A673 (cell line): ENCODE measurements around the gene TAS2R1. TPM values are rescaled to one million over a fixed set of nuclear protein-coding genes. Genes with fewer than 3 reads are reported as not detected.

Experiments used
- BruUV-seq: library from RNA; stranded (reverse); fragments of 400-500 nt; replicated peaks from 2 replicates; lab custom pipeline; 2021; lab: Mats Ljungman, UMichigan
- CTCF ChIA-PET: fragments of 300-600 bp; sonication (Branson Sonifier 250); formaldehyde crosslinking; loops from one replicate; lab custom pipeline; 2022; ENCODE audit warnings: antibody characterized with exemption; lab: Charles Lee
- POLR2A ChIA-PET: fragments of 300-600 bp; sonication (Branson Sonifier 250); formaldehyde crosslinking; loops from one replicate; lab custom pipeline; 2022; ENCODE audit warnings: antibody characterized with exemption; ENCODE audit not compliant: low non-redundant PET; lab: Charles Lee
- DNase-seq: peaks from one replicate; pipeline ENCODE4 v3.0.0-alpha.2; 2015; ENCODE audit warnings: low spot score
- H3K27ac ChIP-seq: fragments of 200-600 bp; sonication (generic); 2 replicates; pipeline ENCODE4 v1.5.1; 2016; ENCODE audit warnings: mixed run types, low read depth, mild to moderate bottlenecking, mixed read lengths, antibody characterized with exemption, low read length; ENCODE audit not compliant: poor library complexity, severe bottlenecking
- H3K27me3 ChIP-seq: fragments of 200-600 bp; sonication (generic); replicated peaks from 2 replicates; pipeline ENCODE4 v1.6.1; 2017; ENCODE audit warnings: mixed run types, low read depth, mild to moderate bottlenecking, mixed read lengths, antibody characterized with exemption, low read length; ENCODE audit not compliant: insufficient read depth, poor library complexity
- H3K36me3 ChIP-seq: fragments of 200-600 bp; sonication (generic); 2 replicates; pipeline ENCODE4 v1.6.1; 2016; ENCODE audit warnings: mixed run types, mild to moderate bottlenecking, mixed read lengths, antibody characterized with exemption, low read length; ENCODE audit not compliant: insufficient read depth, poor library complexity, severe bottlenecking
- H3K4me1 ChIP-seq: fragments of 200-600 bp; sonication (generic); 2 replicates; pipeline ENCODE4 v1.6.1; 2017; ENCODE audit warnings: mixed run types, mild to moderate bottlenecking, mixed read lengths, antibody characterized with exemption, low read length; ENCODE audit not compliant: insufficient read depth, poor library complexity, severe bottlenecking
- H3K4me3 ChIP-seq: fragments of 200-600 bp; sonication (generic); 2 replicates; pipeline ENCODE4 v1.5.1; 2016; ENCODE audit warnings: low read depth, mixed run types, mild to moderate bottlenecking, mixed read lengths, low read length; ENCODE audit not compliant: poor library complexity, severe bottlenecking
- H3K9me3 ChIP-seq: fragments of 200-600 bp; sonication (generic); 2 replicates; pipeline ENCODE4 v1.6.1; 2016; ENCODE audit warnings: mixed run types, low read depth, mild to moderate bottlenecking, mixed read lengths, antibody characterized with exemption, low read length; ENCODE audit not compliant: poor library complexity, severe bottlenecking
- CTCF ChIP-seq: fragments of 300-800, 200-600 bp; sonication (generic); conservative IDR thresholded peaks from 2 replicates; pipeline ENCODE4 v1.5.1; 2017; ENCODE audit warnings: low read depth, mild to moderate bottlenecking, antibody characterized with exemption, low read length, moderate library complexity, mixed read lengths
- EZH2 ChIP-seq: fragments of 200-600 bp; sonication (generic); IDR thresholded peaks from 2 replicates; pipeline ENCODE4 v1.6.1; 2017; ENCODE audit warnings: borderline replicate concordance, low read depth, mild to moderate bottlenecking, mixed read lengths, antibody characterized with exemption, low read length; ENCODE audit not compliant: poor library complexity, severe bottlenecking
- intact Hi-C: fragments of 100-400 bp; cut with micrococcal nuclease; formaldehyde crosslinking; loops from one replicate; pipeline ENCODE4 v1.10.0; 2022; ENCODE audit not compliant: unreplicated experiment
- total RNA-seq: library from RNA; stranded (reverse); gene quantifications from 2 replicates; pipeline ENCODE4 v1.2.3, GENCODE V29; 2021

The TAS2R1 gene
- total RNA-seq, 1 experiment from 2014 or later: not detected

- no peak overlapping the region for H3K4me3 ChIP-seq
- intact Hi-C loops: no loop called here
- no peak for DNase-seq
- H3K4me1 ChIP-seq: no peaks in the 10 kb centered on the region
- H3K27me3 ChIP-seq: no peaks in the 10 kb centered on the region
- no peaks in the 10 kb centered on the region for H3K9me3 ChIP-seq
- no peaks in the 10 kb centered on the region for H3K36me3 ChIP-seq
- H3K27ac ChIP-seq: no peak overlapping the region
- POLR2A ChIA-PET: no interaction called here
- TF ChIP-seq EZH2: no peak
- TF ChIP-seq CTCF: no peak
- BruUV-seq: no TSS peak
- CTCF ChIA-PET: no interaction called here
Measured at GRCh38 chr5:9605041-9605838, 24.9 kb downstream of the TAS2R1 start.

GRCh38 chr5:9604416-9604815, 25.7 kb downstream of the TAS2R1 start:
- H3K4me3 ChIP-seq: no peak overlapping the region
- intact Hi-C loops: no loop called here
- DNase-seq: no peak
- H3K36me3 ChIP-seq: no peaks in the 10 kb centered on the region
- BruUV-seq: no TSS peak
- H3K9me3 ChIP-seq: no peaks in the 10 kb centered on the region
- H3K27ac ChIP-seq: no peak overlapping the region
- POLR2A ChIA-PET: no interaction called here
- no peaks in the 10 kb centered on the region for H3K4me1 ChIP-seq
- no peaks in the 10 kb centered on the region for H3K27me3 ChIP-seq
- TF ChIP-seq EZH2 (no peak), CTCF (no peak)
- CTCF ChIA-PET: no interaction called here

GRCh38 chr5:9601055-9601739, 29.0 kb downstream of the TAS2R1 start:
- H3K36me3 ChIP-seq: no peaks in the 10 kb centered on the region
- no peaks in the 10 kb centered on the region for H3K9me3 ChIP-seq
- H3K27me3 ChIP-seq: no peaks in the 10 kb centered on the region
- no TSS peak for BruUV-seq
- ChIA-PET POLR2A (no interaction called here), CTCF (no interaction called here)
- no peak for DNase-seq
- H3K27ac ChIP-seq: no peak overlapping the region
- intact Hi-C loops: no loop called here
- no peak overlapping the region for H3K4me3 ChIP-seq
- no peaks in the 10 kb centered on the region for H3K4me1 ChIP-seq
- TF ChIP-seq EZH2 (no peak), CTCF (no peak)
